ENCODE results near the gene PTPRG. TPM values are rescaled to one million over a fixed set of nuclear protein-coding genes. Genes with fewer than 3 reads are reported as not detected.

The PTPRG gene
- total and polyA plus RNA-seq, 4 donors = 3.6 to 35.6 (median 8.1) TPM

DNA sequence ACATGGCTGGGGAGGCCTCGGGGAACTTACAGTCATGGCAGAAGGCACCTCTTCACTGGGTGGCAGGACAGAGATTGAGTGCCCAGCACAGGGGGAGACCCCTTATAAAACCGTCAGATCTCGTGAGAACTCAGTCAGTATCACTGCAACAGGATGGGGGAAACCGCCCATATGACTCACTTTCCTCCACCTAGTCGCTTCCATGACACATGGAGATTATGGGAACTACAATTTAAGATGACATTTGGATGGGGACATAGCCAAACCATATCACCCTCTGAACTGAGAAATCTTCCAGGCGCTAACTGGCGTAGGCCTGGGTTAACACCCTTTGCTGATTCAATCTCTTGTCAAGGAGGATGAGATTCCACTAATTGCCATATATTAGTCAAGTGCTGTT lies 419.7 kb downstream of the PTPRG start:
- WGBS = 93% methylated on average over 7 of the region's 7 CpGs
- Histone ChIP-seq H3K9ac (ENCODE audit: low read depth in 1 of 2, low read length in 2 of 2) (no peak overlapping the region), H3K4me1 (ENCODE audit: control insufficient read depth in 4 of 4, insufficient read depth in 4 of 4, low read length in 3 of 4) (peaks cover 2 to 25% (median 16%) of the 10 kb centered on the region in 4 donors), H3K27ac (ENCODE audit: low read depth in 1 of 2, low read length in 2 of 2) (no peak overlapping the region), H3K36me3 (ENCODE audit: control insufficient read depth in 4 of 4, insufficient read depth in 3 of 4, low read depth in 1 of 4, low read length in 3 of 4) (no peaks in the 10 kb centered on the region), H3K9me3 (ENCODE audit: control insufficient read depth in 4 of 4, low read length in 3 of 4) (no peaks in the 10 kb centered on the region), H3K27me3 (ENCODE audit: control insufficient read depth in 4 of 4, insufficient read depth in 4 of 4, low read length in 3 of 4) (no peaks in the 10 kb centered on the region), H3K4me3 (ENCODE audit: low read depth in 1 of 3, low read length in 3 of 3) (no peak overlapping the region)
- no peak for TF ChIP-seq GABPA (IDR thresholded peaks at IDR 0.05 in 1 of 2, conservative IDR thresholded peaks at IDR 0.05 in 1 of 2)
- TF ChIP-seq, protein P1, sequence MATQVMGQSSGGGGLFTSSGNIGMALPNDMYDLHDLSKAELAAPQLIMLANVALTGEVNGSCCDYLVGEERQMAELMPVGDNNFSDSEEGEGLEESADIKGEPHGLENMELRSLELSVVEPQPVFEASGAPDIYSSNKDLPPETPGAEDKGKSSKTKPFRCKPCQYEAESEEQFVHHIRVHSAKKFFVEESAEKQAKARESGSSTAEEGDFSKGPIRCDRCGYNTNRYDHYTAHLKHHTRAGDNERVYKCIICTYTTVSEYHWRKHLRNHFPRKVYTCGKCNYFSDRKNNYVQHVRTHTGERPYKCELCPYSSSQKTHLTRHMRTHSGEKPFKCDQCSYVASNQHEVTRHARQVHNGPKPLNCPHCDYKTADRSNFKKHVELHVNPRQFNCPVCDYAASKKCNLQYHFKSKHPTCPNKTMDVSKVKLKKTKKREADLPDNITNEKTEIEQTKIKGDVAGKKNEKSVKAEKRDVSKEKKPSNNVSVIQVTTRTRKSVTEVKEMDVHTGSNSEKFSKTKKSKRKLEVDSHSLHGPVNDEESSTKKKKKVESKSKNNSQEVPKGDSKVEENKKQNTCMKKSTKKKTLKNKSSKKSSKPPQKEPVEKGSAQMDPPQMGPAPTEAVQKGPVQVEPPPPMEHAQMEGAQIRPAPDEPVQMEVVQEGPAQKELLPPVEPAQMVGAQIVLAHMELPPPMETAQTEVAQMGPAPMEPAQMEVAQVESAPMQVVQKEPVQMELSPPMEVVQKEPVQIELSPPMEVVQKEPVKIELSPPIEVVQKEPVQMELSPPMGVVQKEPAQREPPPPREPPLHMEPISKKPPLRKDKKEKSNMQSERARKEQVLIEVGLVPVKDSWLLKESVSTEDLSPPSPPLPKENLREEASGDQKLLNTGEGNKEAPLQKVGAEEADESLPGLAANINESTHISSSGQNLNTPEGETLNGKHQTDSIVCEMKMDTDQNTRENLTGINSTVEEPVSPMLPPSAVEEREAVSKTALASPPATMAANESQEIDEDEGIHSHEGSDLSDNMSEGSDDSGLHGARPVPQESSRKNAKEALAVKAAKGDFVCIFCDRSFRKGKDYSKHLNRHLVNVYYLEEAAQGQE (IDR thresholded peaks at IDR 0.05) = no peak
- TF ChIP-seq FOXA2 (IDR thresholded peaks at IDR 0.05) = no peak
- no peak for TF ChIP-seq EGR1 (IDR thresholded peaks at IDR 0.05; ENCODE audit: low read depth in 2 of 2)
- no peak for TF ChIP-seq FOXA1 (IDR thresholded peaks at IDR 0.05)
- no peak for TF ChIP-seq HNF4A (conservative IDR thresholded peaks at IDR 0.05)
- TF ChIP-seq, protein P2, sequence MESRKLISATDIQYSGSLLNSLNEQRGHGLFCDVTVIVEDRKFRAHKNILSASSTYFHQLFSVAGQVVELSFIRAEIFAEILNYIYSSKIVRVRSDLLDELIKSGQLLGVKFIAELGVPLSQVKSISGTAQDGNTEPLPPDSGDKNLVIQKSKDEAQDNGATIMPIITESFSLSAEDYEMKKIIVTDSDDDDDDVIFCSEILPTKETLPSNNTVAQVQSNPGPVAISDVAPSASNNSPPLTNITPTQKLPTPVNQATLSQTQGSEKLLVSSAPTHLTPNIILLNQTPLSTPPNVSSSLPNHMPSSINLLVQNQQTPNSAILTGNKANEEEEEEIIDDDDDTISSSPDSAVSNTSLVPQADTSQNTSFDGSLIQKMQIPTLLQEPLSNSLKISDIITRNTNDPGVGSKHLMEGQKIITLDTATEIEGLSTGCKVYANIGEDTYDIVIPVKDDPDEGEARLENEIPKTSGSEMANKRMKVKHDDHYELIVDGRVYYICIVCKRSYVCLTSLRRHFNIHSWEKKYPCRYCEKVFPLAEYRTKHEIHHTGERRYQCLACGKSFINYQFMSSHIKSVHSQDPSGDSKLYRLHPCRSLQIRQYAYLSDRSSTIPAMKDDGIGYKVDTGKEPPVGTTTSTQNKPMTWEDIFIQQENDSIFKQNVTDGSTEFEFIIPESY (IDR thresholded peaks at IDR 0.05) = no peak
- TF ChIP-seq HNF4G (IDR thresholded peaks at IDR 0.05) = no peak
- no peak for DNase-seq (ENCODE audit: low spot score)

DNA sequence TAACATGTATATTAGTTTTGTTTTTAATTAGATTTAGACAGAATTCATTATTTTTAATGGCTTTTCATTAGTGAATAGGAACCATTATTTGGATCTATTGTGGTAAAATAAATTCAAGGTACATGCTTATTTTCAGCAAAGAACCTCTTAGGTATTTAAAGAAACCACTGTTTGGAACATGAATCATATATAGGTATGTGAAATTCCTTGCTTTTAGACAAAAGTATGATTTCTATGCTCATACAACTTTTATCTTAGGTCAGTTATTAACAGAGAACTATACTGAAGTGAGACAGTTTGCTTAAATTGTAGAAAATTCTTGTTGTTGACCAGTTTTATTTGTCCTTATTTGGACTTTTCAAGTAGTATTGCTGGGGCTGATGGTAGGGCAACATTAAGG lies 422.1 kb downstream of the PTPRG start:
- H3K4me1 ChIP-seq (ENCODE audit: control insufficient read depth in 4 of 4, insufficient read depth in 4 of 4, low read length in 3 of 4) = peaks cover 2 to 25% (median 15%) of the 10 kb centered on the region in 4 donors
- H3K9me3 ChIP-seq (ENCODE audit: control insufficient read depth in 4 of 4, low read length in 3 of 4) = no peaks in the 10 kb centered on the region
- no peak overlapping the region for H3K4me3 ChIP-seq (ENCODE audit: low read depth in 1 of 3, low read length in 3 of 3)
- H3K36me3 ChIP-seq (ENCODE audit: control insufficient read depth in 4 of 4, insufficient read depth in 3 of 4, low read depth in 1 of 4, low read length in 3 of 4) = no peaks in the 10 kb centered on the region
- no peak overlapping the region for H3K27ac ChIP-seq (ENCODE audit: low read depth in 1 of 2, low read length in 2 of 2)
- no peak overlapping the region for H3K9ac ChIP-seq (ENCODE audit: low read depth in 1 of 2, low read length in 2 of 2)
- H3K27me3 ChIP-seq (ENCODE audit: control insufficient read depth in 4 of 4, insufficient read depth in 4 of 4, low read length in 3 of 4) = no peaks in the 10 kb centered on the region
- no peak for DNase-seq (ENCODE audit: low spot score)
- TF ChIP-seq, protein P3, sequence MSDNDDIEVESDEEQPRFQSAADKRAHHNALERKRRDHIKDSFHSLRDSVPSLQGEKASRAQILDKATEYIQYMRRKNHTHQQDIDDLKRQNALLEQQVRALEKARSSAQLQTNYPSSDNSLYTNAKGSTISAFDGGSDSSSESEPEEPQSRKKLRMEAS (IDR thresholded peaks at IDR 0.05) = no peak
- TF ChIP-seq, protein P1 (IDR thresholded peaks at IDR 0.05) = no peak
- no peak for TF ChIP-seq HNF4G (IDR thresholded peaks at IDR 0.05)
- TF ChIP-seq, protein P2 (IDR thresholded peaks at IDR 0.05) = no peak
- TF ChIP-seq SP1 (IDR thresholded peaks at IDR 0.05) = no peak
- no peak for TF ChIP-seq GABPA (IDR thresholded peaks at IDR 0.05 in 1 of 2, conservative IDR thresholded peaks at IDR 0.05 in 1 of 2)
- TF ChIP-seq EGR1 (IDR thresholded peaks at IDR 0.05; ENCODE audit: low read depth in 2 of 2) = no peak
- no peak for TF ChIP-seq FOXA2 (IDR thresholded peaks at IDR 0.05)
- no peak for TF ChIP-seq YY1 (IDR thresholded peaks at IDR 0.05)
- TF ChIP-seq TAF1 (conservative IDR thresholded peaks at IDR 0.05) = no peak
- TF ChIP-seq RAD21 (IDR thresholded peaks at IDR 0.05) = no peak
- no peak for TF ChIP-seq FOXA1 (IDR thresholded peaks at IDR 0.05)
- no peak for TF ChIP-seq RXRA (IDR thresholded peaks at IDR 0.05)

Data from liver (tissue), 9 donors.